ENCODE measurements around the gene JMJD6.

DNA sequence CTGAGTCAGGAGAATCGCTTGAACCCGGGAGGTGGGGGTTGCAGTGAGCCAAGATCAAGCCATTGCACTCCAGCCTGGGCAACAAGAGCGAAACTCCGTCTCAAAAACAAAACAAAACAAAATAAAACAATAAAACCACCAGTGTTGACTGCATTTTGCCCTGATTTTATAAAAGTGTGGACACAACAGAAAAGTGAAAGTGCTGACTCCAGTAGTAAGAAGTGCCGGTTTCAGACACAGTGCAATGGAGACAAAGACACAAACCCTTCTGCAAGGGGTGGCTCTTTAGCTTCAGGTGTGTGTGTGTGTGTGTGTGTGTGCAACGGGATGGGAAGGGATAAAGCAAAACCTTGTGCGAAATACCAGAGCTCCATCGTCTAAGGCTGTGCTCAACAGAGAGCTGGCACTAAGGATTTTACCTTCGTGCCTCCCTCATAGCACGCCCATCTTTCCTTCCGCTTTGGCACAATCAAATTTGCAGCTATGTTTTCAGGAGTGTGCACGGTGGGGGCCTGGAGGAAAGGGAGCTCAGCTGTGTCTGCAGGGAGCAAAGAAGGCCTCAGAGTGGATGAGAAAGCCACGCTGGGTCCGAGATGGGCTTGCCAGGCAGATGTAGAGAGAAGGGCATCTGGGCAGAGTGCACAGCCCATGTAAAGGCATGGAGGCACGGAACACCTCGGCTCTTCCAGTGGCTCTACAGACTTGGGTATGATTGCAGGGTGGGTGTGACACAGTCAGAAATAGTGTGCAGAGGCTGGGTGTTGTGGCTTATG is 31.2 kb downstream of the JMJD6 start:
- no peak for TF ChIP-seq EZH2phosphoT487 (IDR thresholded peaks at IDR 0.05; ENCODE audit: low read depth, severe bottlenecking, unreplicated experiment)
- TF ChIP-seq, protein P1, sequence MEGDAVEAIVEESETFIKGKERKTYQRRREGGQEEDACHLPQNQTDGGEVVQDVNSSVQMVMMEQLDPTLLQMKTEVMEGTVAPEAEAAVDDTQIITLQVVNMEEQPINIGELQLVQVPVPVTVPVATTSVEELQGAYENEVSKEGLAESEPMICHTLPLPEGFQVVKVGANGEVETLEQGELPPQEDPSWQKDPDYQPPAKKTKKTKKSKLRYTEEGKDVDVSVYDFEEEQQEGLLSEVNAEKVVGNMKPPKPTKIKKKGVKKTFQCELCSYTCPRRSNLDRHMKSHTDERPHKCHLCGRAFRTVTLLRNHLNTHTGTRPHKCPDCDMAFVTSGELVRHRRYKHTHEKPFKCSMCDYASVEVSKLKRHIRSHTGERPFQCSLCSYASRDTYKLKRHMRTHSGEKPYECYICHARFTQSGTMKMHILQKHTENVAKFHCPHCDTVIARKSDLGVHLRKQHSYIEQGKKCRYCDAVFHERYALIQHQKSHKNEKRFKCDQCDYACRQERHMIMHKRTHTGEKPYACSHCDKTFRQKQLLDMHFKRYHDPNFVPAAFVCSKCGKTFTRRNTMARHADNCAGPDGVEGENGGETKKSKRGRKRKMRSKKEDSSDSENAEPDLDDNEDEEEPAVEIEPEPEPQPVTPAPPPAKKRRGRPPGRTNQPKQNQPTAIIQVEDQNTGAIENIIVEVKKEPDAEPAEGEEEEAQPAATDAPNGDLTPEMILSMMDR (IDR thresholded peaks at IDR 0.05; ENCODE audit: poor library complexity), result no peak
- no peak for TF ChIP-seq EZH2 (IDR thresholded peaks at IDR 0.05; ENCODE audit: borderline replicate concordance)
